ENCODE measurements around the gene STEAP1B. TPM values are rescaled to one million over a fixed set of nuclear protein-coding genes. Genes with fewer than 3 reads are reported as not detected.

The STEAP1B gene
- total and polyA plus RNA-seq, 8 donors = not detected

GRCh38 chr7:22427855-22428254 lies 72.1 kb downstream of the STEAP1B start:
- no peak for DNase-seq
- WGBS, 2 donors = 95% methylated on average over 2 of the region's 2 CpGs
- intact Hi-C loops (cut with DNase I) = no loop called here
- TF ChIP-seq CTCF (IDR thresholded peaks at IDR 0.05) = no peak
- H3K4me1 ChIP-seq = no peaks in the 10 kb centered on the region
- no peaks in the 10 kb centered on the region for H3K27me3 ChIP-seq
- no peak overlapping the region for H3K27ac ChIP-seq
- FAIRE-seq = no peak
- ATAC-seq = no peak
- H3K4me3 ChIP-seq = no peak overlapping the region
- no peaks in the 10 kb centered on the region for H3K9me3 ChIP-seq
- no peaks in the 10 kb centered on the region for H3K36me3 ChIP-seq

GRCh38 chr7:22427104-22427503 lies 72.9 kb downstream of the STEAP1B start:
- no peak for TF ChIP-seq CTCF (IDR thresholded peaks at IDR 0.05)
- H3K9me3 ChIP-seq = no peaks in the 10 kb centered on the region
- 85 to 86% methylated on average over 3 of the region's 3 CpGs for WGBS, 2 donors
- H3K27me3 ChIP-seq = no peaks in the 10 kb centered on the region
- H3K4me3 ChIP-seq = no peak overlapping the region
- no peak overlapping the region for H3K27ac ChIP-seq
- FAIRE-seq (no peak), DNase-seq (no peak), ATAC-seq (no peak)
- intact Hi-C loops (cut with DNase I) = no loop called here
- H3K36me3 ChIP-seq = no peaks in the 10 kb centered on the region
- H3K4me1 ChIP-seq = no peaks in the 10 kb centered on the region

- H3K36me3 ChIP-seq = no peaks in the 10 kb centered on the region
- no peak overlapping the region for H3K27ac ChIP-seq
- H3K9me3 ChIP-seq = no peaks in the 10 kb centered on the region
- H3K4me1 ChIP-seq = no peaks in the 10 kb centered on the region
- H3K27me3 ChIP-seq = no peaks in the 10 kb centered on the region
- DNase-seq (no peak), FAIRE-seq (no peak), ATAC-seq (no peak)
- intact Hi-C loops (cut with DNase I) = no loop called here
- no peak for TF ChIP-seq CTCF (IDR thresholded peaks at IDR 0.05)
- H3K4me3 ChIP-seq = no peak overlapping the region
- 55 to 79% methylated on average over 4 of the region's 4 CpGs for WGBS, 2 donors
Observed at GRCh38 chr7:22426463-22427094, 73.4 kb downstream of the STEAP1B start.

- Histone ChIP-seq H3K9me3 (no peaks in the 10 kb centered on the region), H3K27me3 (no peaks in the 10 kb centered on the region), H3K4me1 (no peaks in the 10 kb centered on the region), H3K27ac (no peak overlapping the region), H3K36me3 (no peaks in the 10 kb centered on the region), H3K4me3 (no peak overlapping the region)
- FAIRE-seq = no peak
- no peak for ATAC-seq
- DNase-seq = no peak
- WGBS, 2 donors = 93 to 97% methylated on average over 1 of the region's 1 CpG
- TF ChIP-seq CTCF (IDR thresholded peaks at IDR 0.05) = no peak
- intact Hi-C loops (cut with DNase I) = no loop called here
Observed at GRCh38 chr7:22425361-22425760, 74.6 kb downstream of the STEAP1B start.

GRCh38 chr7:22422831-22423615 lies 77.0 kb downstream of the STEAP1B start:
- no peaks in the 10 kb centered on the region for H3K36me3 ChIP-seq
- H3K4me3 ChIP-seq = no peak overlapping the region
- intact Hi-C loops (cut with DNase I) = no loop called here
- DNase-seq (no peak), ATAC-seq (no peak), FAIRE-seq (no peak)
- H3K27ac ChIP-seq = no peak overlapping the region
- H3K9me3 ChIP-seq = no peaks in the 10 kb centered on the region
- WGBS, 2 donors = 79 to 81% methylated on average over 7 of the region's 7 CpGs
- H3K27me3 ChIP-seq = no peaks in the 10 kb centered on the region
- no peak for TF ChIP-seq CTCF (IDR thresholded peaks at IDR 0.05)
- no peaks in the 10 kb centered on the region for H3K4me1 ChIP-seq
